ENCODE measurements around the gene GALNT8. TPM values are rescaled to one million over a fixed set of nuclear protein-coding genes. Genes with fewer than 3 reads are reported as not detected.

The GALNT8 gene
- total RNA-seq (under 1 TPM; 0.22 to 0.89 (median 0.46) TPM), polyA plus RNA-seq (under 1 TPM in 1 of 2 donors, not detected in 1; 0.06 TPM), total RNA-seq (not detected)

GRCh38 chr12:4719821-4720636, at the start of gene GALNT8:
Gene GALNT8 (plus strand): TSS chr12:4720400. CDS start chr12:4720678, 278 bp downstream.
- Mint-ChIP-seq H3K36me3 (peaks cover 0 to 16% (median 0%) of the 10 kb centered on the region in 5 donors), H3K27me3 (peaks cover 31 to 47% (median 37%) of the 10 kb centered on the region in 5 donors), H3K4me3 (no peak within 1 kb of the TSS), H3K4me1 (no peaks in the 10 kb centered on the region), H3K9me3 (no peaks in the 10 kb centered on the region), H3K27ac (no peak within 1 kb of the TSS)
- POLR2A ChIA-PET = no interaction called here
- no peak for DNase-seq
- ATAC-seq = no peak
- Histone ChIP-seq H3K9me3 (ENCODE audit: control insufficient read depth in 2 of 3, low read length in 3 of 3) (no peaks in the 10 kb centered on the region), H3K36me3 (ENCODE audit: control insufficient read depth in 2 of 3, insufficient read depth in 3 of 3, low read length in 3 of 3) (no peaks in the 10 kb centered on the region), H3K27me3 (ENCODE audit: control insufficient read depth in 2 of 2, insufficient read depth in 2 of 2, low read length in 2 of 2) (no peaks in the 10 kb centered on the region), H3K4me3 (ENCODE audit: low read length) (no peak within 1 kb of the TSS), H3K27ac (ENCODE audit: low read depth, low read length) (no peak within 1 kb of the TSS), H3K4me1 (ENCODE audit: control insufficient read depth in 2 of 2, insufficient read depth in 2 of 2, low read length in 2 of 2) (no peaks in the 10 kb centered on the region)
- intact Hi-C loops (cut with micrococcal nuclease) = no loop called here
- CTCF ChIA-PET = no interaction called here

GRCh38 chr12:4679711-4680110, 40.5 kb upstream of the GALNT8 start:
- ChIA-PET CTCF (no interaction called here), POLR2A (no interaction called here)
- Histone ChIP-seq H3K4me1 (ENCODE audit: control insufficient read depth in 2 of 2, insufficient read depth in 2 of 2, low read length in 2 of 2) (no peaks in the 10 kb centered on the region), H3K36me3 (ENCODE audit: control insufficient read depth in 2 of 3, insufficient read depth in 3 of 3, low read length in 3 of 3) (peaks cover 0 to 44% (median under 1%) of the 10 kb centered on the region in 3 experiments), H3K4me3 (ENCODE audit: low read length) (no peak overlapping the region), H3K9me3 (ENCODE audit: control insufficient read depth in 2 of 3, low read length in 3 of 3) (no peaks in the 10 kb centered on the region), H3K27me3 (ENCODE audit: control insufficient read depth in 2 of 2, insufficient read depth in 2 of 2, low read length in 2 of 2) (no peaks in the 10 kb centered on the region), H3K27ac (ENCODE audit: low read depth, low read length) (no peak overlapping the region)
- H3K27me3 Mint-ChIP-seq = no peaks in the 10 kb centered on the region
- peaks cover 0 to 6% (median 0%) of the 10 kb centered on the region in 7 donors for H3K4me1 Mint-ChIP-seq
- ATAC-seq = no peak
- peaks cover 18 to 59% (median 27%) of the 10 kb centered on the region in 5 donors for H3K36me3 Mint-ChIP-seq
- H3K9me3 Mint-ChIP-seq = peaks cover 0 to 2% (median 0%) of the 10 kb centered on the region in 11 donors
- intact Hi-C loops (cut with micrococcal nuclease) = no loop called here
- no peak overlapping the region for H3K4me3 Mint-ChIP-seq
- H3K27ac Mint-ChIP-seq = peak overlapping the region in 2 of 9 donors; percentile 14 to 22
- DNase-seq = no peak

- Histone ChIP-seq H3K36me3 (ENCODE audit: control insufficient read depth in 2 of 3, insufficient read depth in 3 of 3, low read length in 3 of 3) (peaks cover 0 to 65% (median 6%) of the 10 kb centered on the region in 3 experiments), H3K4me3 (ENCODE audit: low read length) (no peak overlapping the region), H3K9me3 (ENCODE audit: control insufficient read depth in 2 of 3, low read length in 3 of 3) (no peaks in the 10 kb centered on the region), H3K27ac (ENCODE audit: low read depth, low read length) (no peak overlapping the region), H3K4me1 (ENCODE audit: control insufficient read depth in 2 of 2, insufficient read depth in 2 of 2, low read length in 2 of 2) (no peaks in the 10 kb centered on the region), H3K27me3 (ENCODE audit: control insufficient read depth in 2 of 2, insufficient read depth in 2 of 2, low read length in 2 of 2) (no peaks in the 10 kb centered on the region)
- DNase-seq (no peak), ATAC-seq (no peak)
- Mint-ChIP-seq H3K4me3 (no peak overlapping the region), H3K27me3 (no peaks in the 10 kb centered on the region), H3K9me3 (no peaks in the 10 kb centered on the region), H3K27ac (no peak overlapping the region), H3K4me1 (peaks cover 0 to 3% (median 0%) of the 10 kb centered on the region in 7 donors), H3K36me3 (peaks cover 23 to 71% (median 46%) of the 10 kb centered on the region in 5 donors)
- ChIA-PET POLR2A (no interaction called here), CTCF (no interaction called here)
- intact Hi-C loops (cut with micrococcal nuclease) = no loop called here
Measured at GRCh38 chr12:4681732-4682131, 38.5 kb upstream of the GALNT8 start.

DNA sequence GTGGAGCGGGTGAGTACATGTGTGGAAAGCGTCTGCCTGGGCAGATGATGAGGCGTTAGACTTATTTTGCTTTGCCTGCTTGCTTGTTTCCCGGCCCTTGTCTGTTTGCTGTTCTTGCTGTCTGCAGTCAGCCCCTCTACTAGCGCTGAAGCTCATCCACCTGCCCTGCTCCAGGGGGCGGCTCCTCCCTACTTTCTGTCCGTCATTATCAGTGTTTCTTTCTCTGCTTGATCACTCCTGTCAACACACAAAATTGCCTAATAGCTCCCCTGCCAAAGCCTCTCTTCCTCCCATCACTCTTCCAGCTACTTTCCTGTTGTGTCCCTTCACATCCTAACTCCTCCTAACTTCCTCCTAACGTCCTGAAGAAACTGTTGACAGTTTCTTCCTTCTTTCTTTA, 34.9 kb upstream of the GALNT8 start:
- H3K27ac Mint-ChIP-seq = peak overlapping the region in 1 of 9 donors; percentile 3
- Histone ChIP-seq H3K27me3 (ENCODE audit: control insufficient read depth in 2 of 2, insufficient read depth in 2 of 2, low read length in 2 of 2) (no peaks in the 10 kb centered on the region), H3K4me1 (ENCODE audit: control insufficient read depth in 2 of 2, insufficient read depth in 2 of 2, low read length in 2 of 2) (no peaks in the 10 kb centered on the region), H3K27ac (ENCODE audit: low read depth, low read length) (no peak overlapping the region), H3K9me3 (ENCODE audit: control insufficient read depth in 2 of 3, low read length in 3 of 3) (no peaks in the 10 kb centered on the region), H3K4me3 (ENCODE audit: low read length) (no peak overlapping the region), H3K36me3 (ENCODE audit: control insufficient read depth in 2 of 3, insufficient read depth in 3 of 3, low read length in 3 of 3) (peaks cover 6 to 80% (median 11%) of the 10 kb centered on the region in 3 experiments)
- no peak overlapping the region for H3K4me3 Mint-ChIP-seq
- CTCF ChIA-PET = interaction anchor here (0.6 kb wide), 1 partner anchor 9 kb away, joined by 4 read pairs; no protein-coding TSS in a partner anchor
- H3K27me3 Mint-ChIP-seq = no peaks in the 10 kb centered on the region
- H3K4me1 Mint-ChIP-seq = peaks cover 0 to 3% (median 0%) of the 10 kb centered on the region in 7 donors
- intact Hi-C loops (cut with micrococcal nuclease) = no loop called here
- DNase-seq = no peak
- peaks cover 0 to 4% (median 0%) of the 10 kb centered on the region in 11 donors for H3K9me3 Mint-ChIP-seq
- H3K36me3 Mint-ChIP-seq = peaks cover 22 to 87% (median 59%) of the 10 kb centered on the region in 5 donors
- POLR2A ChIA-PET = no interaction called here
- ATAC-seq = no peak

GRCh38 chr12:4690760-4691159, 29.4 kb upstream of the GALNT8 start:
- ChIA-PET POLR2A (no interaction called here), CTCF (no interaction called here)
- Mint-ChIP-seq H3K27me3 (no peaks in the 10 kb centered on the region), H3K4me1 (no peaks in the 10 kb centered on the region), H3K27ac (peak overlapping the region in 1 of 9 donors; percentile 33), H3K36me3 (peaks cover 11 to 76% (median 50%) of the 10 kb centered on the region in 5 donors), H3K9me3 (peaks cover 0 to 4% (median 0%) of the 10 kb centered on the region in 11 donors), H3K4me3 (no peak overlapping the region)
- Histone ChIP-seq H3K4me3 (ENCODE audit: low read length) (no peak overlapping the region), H3K27me3 (ENCODE audit: control insufficient read depth in 2 of 2, insufficient read depth in 2 of 2, low read length in 2 of 2) (no peaks in the 10 kb centered on the region), H3K27ac (ENCODE audit: low read depth, low read length) (no peak overlapping the region), H3K4me1 (ENCODE audit: control insufficient read depth in 2 of 2, insufficient read depth in 2 of 2, low read length in 2 of 2) (no peaks in the 10 kb centered on the region), H3K9me3 (ENCODE audit: control insufficient read depth in 2 of 3, low read length in 3 of 3) (no peaks in the 10 kb centered on the region), H3K36me3 (ENCODE audit: control insufficient read depth in 2 of 3, insufficient read depth in 3 of 3, low read length in 3 of 3) (peaks cover 0 to 44% (median 15%) of the 10 kb centered on the region in 3 experiments)
- intact Hi-C loops (cut with micrococcal nuclease) = no loop called here
- DNase-seq = no peak
- no peak for ATAC-seq

DNA sequence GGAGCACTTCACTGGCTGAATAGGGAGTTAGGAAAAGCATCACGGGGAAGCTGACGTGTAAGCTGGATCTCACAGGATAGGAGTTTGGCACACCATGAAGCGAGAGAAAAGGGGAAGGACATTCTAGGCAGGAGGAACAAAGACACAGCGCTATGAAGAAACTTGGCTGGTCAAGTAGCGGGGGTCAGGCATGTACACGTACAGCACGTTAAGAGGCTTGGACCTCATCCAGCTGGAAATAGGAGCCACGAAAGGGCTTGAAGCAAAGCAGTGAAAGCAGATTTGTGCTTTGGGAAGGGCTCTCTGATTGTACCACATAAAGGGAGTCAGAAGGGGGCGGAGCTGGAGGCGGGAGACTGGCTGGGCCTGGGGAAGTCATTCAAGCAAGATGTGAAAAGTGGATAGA, 19.6 kb upstream of the GALNT8 start:
- DNase-seq = no peak
- Histone ChIP-seq H3K36me3 (ENCODE audit: control insufficient read depth in 2 of 3, insufficient read depth in 3 of 3, low read length in 3 of 3) (no peaks in the 10 kb centered on the region), H3K27me3 (ENCODE audit: control insufficient read depth in 2 of 2, insufficient read depth in 2 of 2, low read length in 2 of 2) (no peaks in the 10 kb centered on the region), H3K27ac (ENCODE audit: low read depth, low read length) (no peak overlapping the region), H3K4me3 (ENCODE audit: low read length) (no peak overlapping the region), H3K4me1 (ENCODE audit: control insufficient read depth in 2 of 2, insufficient read depth in 2 of 2, low read length in 2 of 2) (no peaks in the 10 kb centered on the region), H3K9me3 (ENCODE audit: control insufficient read depth in 2 of 3, low read length in 3 of 3) (no peaks in the 10 kb centered on the region)
- intact Hi-C loops (cut with micrococcal nuclease) = no loop called here
- Mint-ChIP-seq H3K9me3 (peaks cover 0 to 5% (median 0%) of the 10 kb centered on the region in 11 donors), H3K36me3 (peaks cover 4 to 28% (median 6%) of the 10 kb centered on the region in 5 donors), H3K27me3 (peaks cover 0 to under 1% (median 0%) of the 10 kb centered on the region in 5 donors), H3K4me1 (peaks cover 0 to 3% (median 0%) of the 10 kb centered on the region in 7 donors), H3K4me3 (no peak overlapping the region), H3K27ac (no peak overlapping the region)
- ChIA-PET POLR2A (no interaction called here), CTCF (no interaction called here)
- ATAC-seq = no peak
